ENCODE data around the gene MOGAT1. TPM values are rescaled to one million over a fixed set of nuclear protein-coding genes. Genes with fewer than 3 reads are reported as not detected.

Gene MOGAT1
- total and polyA plus RNA-seq, 2 of the 8 experiments (the other 6 are each of a cell fraction or from before 2014, with no cell fraction given), result 0.11 to 0.67 TPM

DNA sequence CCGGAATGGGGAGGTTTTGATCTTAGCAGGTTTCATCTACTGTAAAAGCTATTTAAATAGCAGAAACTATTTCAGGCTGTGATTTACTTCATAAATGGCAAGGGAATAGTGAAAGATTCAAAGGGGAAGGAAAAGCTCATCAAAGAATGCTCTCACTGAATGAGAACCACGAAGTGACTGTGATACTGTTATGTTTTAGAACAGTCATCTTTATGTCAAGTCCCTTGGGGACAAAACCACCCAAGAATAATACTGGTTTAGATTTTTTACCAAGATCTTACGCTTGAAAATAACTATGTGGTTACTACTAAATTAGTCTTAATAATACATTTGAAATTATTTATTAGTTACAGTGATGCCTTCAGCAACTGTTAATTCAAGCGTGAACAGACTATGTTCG lies 43.7 kb upstream of the MOGAT1 start:
- Histone ChIP-seq H2BK12ac (ENCODE audit: low read depth, low read length) (no peak overlapping the region), H3K36me3 (ENCODE audit: control insufficient read depth in 2 of 4, insufficient read depth in 4 of 4, low read length in 3 of 4) (peaks cover 8 to 85% (median 46%) of the 10 kb centered on the region in 4 experiments), H3K4me2 (ENCODE audit: insufficient read depth in 1 of 2, low read depth in 2 of 2, low read length in 2 of 2) (no peak overlapping the region), H3K18ac (ENCODE audit: extremely low read depth, low read length) (no peak overlapping the region), H3K23me2 (ENCODE audit: low read depth, low read length) (no peaks in the 10 kb centered on the region), H4K20me1 (replicated peaks in 1 of 2; ENCODE audit: control insufficient read depth in 1 of 2, insufficient read depth in 2 of 2, low read length in 2 of 2) (peaks cover 0 to 3% of the 10 kb centered on the region in 2 experiments), H3K79me1 (ENCODE audit: low read depth, low read length) (no peaks in the 10 kb centered on the region), H3K4me1 (replicated peaks in 1 of 4; ENCODE audit: control insufficient read depth in 3 of 4, insufficient read depth in 4 of 4, low read length in 3 of 4) (no peaks in the 10 kb centered on the region), H3K9ac (replicated peaks in 1 of 4; ENCODE audit: extremely low read depth in 1 of 4, low read depth in 3 of 4, low read length in 3 of 4) (no peak overlapping the region), H2AK5ac (ENCODE audit: low read depth, low read length) (no peak overlapping the region), H4K91ac (replicated peaks; ENCODE audit: insufficient read length, low read length) (no peak overlapping the region), H2AFZ (ENCODE audit: low read length) (no peak overlapping the region), H3K14ac (ENCODE audit: insufficient read length) (no peak overlapping the region), H3K23ac (ENCODE audit: insufficient read length) (no peak overlapping the region), H3K4me3 (ENCODE audit: extremely low read depth in 1 of 4, insufficient read depth in 2 of 4, low read depth in 3 of 4, low read length in 4 of 4) (no peak overlapping the region), H2BK15ac (ENCODE audit: low read length) (no peak overlapping the region), H3K79me2 (ENCODE audit: control insufficient read depth in 1 of 2, insufficient read depth in 2 of 2, low read length in 2 of 2) (no peaks in the 10 kb centered on the region), H2BK5ac (ENCODE audit: low read depth, low read length) (no peak overlapping the region), H3K4ac (replicated peaks; ENCODE audit: insufficient read length, low read depth, low read length) (no peak overlapping the region), H3K56ac (replicated peaks; ENCODE audit: insufficient read length, low read depth, low read length) (no peak overlapping the region), H3K27me3 (replicated peaks in 1 of 4; ENCODE audit: control insufficient read depth in 3 of 4, extremely low read depth in 1 of 4, insufficient read depth in 3 of 4, low read length in 3 of 4) (no peaks in the 10 kb centered on the region), H4K8ac (ENCODE audit: extremely low read depth, insufficient read depth, low read length) (no peak overlapping the region), H4K5ac (ENCODE audit: insufficient read length, low read depth, low read length) (no peak overlapping the region), H3K27ac (ENCODE audit: low read depth, low read length) (no peak overlapping the region), H3K9me3 (ENCODE audit: insufficient read depth in 2 of 2, low read depth in 1 of 2, low read length in 1 of 2) (no peaks in the 10 kb centered on the region), H2BK20ac (ENCODE audit: low read length) (no peak overlapping the region), H2BK120ac (replicated peaks; ENCODE audit: low read depth, low read length) (no peak overlapping the region)
- 95% methylated on average over 5 of the region's 5 CpGs; no CpG with 5 or more reads in 1 of the 2 experiments for WGBS, 2 experiments (ENCODE audit: extremely low coverage in 1 of 2, insufficient coverage in 1 of 2, insufficient read length in 1 of 2, insufficient replicate concordance in 2 of 2, low coverage in 1 of 2, low lambda C conversion rate in 2 of 2, missing lambda C conversion rate in 1 of 2)
- DNase-seq (ENCODE audit: low read depth in 1 of 2, low spot score in 2 of 2), result no peak
- CTCF ChIA-PET (ENCODE audit: partially characterized antibody), result no interaction called here
- TF ChIP-seq RXRA (IDR thresholded peaks at IDR 0.05; ENCODE audit: insufficient read depth, low read depth, low read length) (no peak), MAFK (IDR thresholded peaks at IDR 0.05; ENCODE audit: low read depth, low read length) (no peak), TCF12 (IDR thresholded peaks at IDR 0.05; ENCODE audit: low read depth, low read length) (no peak), EGR1 (IDR thresholded peaks at IDR 0.05; ENCODE audit: borderline replicate concordance, low read depth, low read length) (no peak), SP2 (IDR thresholded peaks at IDR 0.05; ENCODE audit: low read length) (no peak), SUZ12 (IDR thresholded peaks at IDR 0.05; ENCODE audit: low read length) (no peak), NRF1 (IDR thresholded peaks at IDR 0.05; ENCODE audit: low read depth, low read length) (no peak)
- FAIRE-seq, result no peak
- POLR2A ChIA-PET (ENCODE audit: partially characterized antibody), result no interaction called here
